Activated T-cell treated with anti-CD3 and anti-CD28 coated beads, Interleukin-2, amount 50 U/mL, for 1 hour (primary cell): Measurements from ENCODE around the gene SAMD4B.
"Not testable (repeated sequence)": the region's sequence is repeated elsewhere in the genome, so short reads cannot be mapped to it uniquely, and the experiment has no call there.

Experiments used
- DNase-seq: peaks from one replicate; pipeline ENCODE4 v3.0.0-alpha.2; 2020

Gene SAMD4B

GRCh38 chr19:39372047-39372802 lies 30.0 kb downstream of the SAMD4B start:
- no peak for DNase-seq

GRCh38 chr19:39372941-39373340 lies 30.7 kb downstream of the SAMD4B start:
- no peak for DNase-seq

GRCh38 chr19:39375929-39376328 lies 33.7 kb downstream of the SAMD4B start:
- DNase-seq, result no peak

GRCh38 chr19:39377373-39378362 lies 35.4 kb downstream of the SAMD4B start:
- DNase-seq, result no peak

GRCh38 chr19:39379366-39379765 lies 37.1 kb downstream of the SAMD4B start:
- not testable (repeated sequence) for DNase-seq

GRCh38 chr19:39379865-39380396 lies 37.7 kb downstream of the SAMD4B start:
- no peak for DNase-seq

- DNase-seq, result no peak
Measured at GRCh38 chr19:39380521-39381502, 38.6 kb downstream of the SAMD4B start.

GRCh38 chr19:39381910-39382611 lies 39.8 kb downstream of the SAMD4B start:
- DNase-seq, result no peak

- DNase-seq, result no peak
Measured at GRCh38 chr19:39382991-39383828, 41.0 kb downstream of the SAMD4B start.

GRCh38 chr19:39384839-39385568 lies 42.8 kb downstream of the SAMD4B start:
- no peak for DNase-seq

- no peak for DNase-seq
Measured at GRCh38 chr19:39385629-39386411, 43.6 kb downstream of the SAMD4B start.

GRCh38 chr19:39386557-39386956 lies 44.3 kb downstream of the SAMD4B start:
- DNase-seq, result no peak

GRCh38 chr19:39388657-39389056 lies 46.4 kb downstream of the SAMD4B start:
- no peak for DNase-seq

- DNase-seq, result no peak
Measured at GRCh38 chr19:39389631-39390414, 47.6 kb downstream of the SAMD4B start.

GRCh38 chr19:39390451-39390750 lies 48.2 kb downstream of the SAMD4B start:
- no peak for DNase-seq

- peak; percentile 90 for DNase-seq
Measured at GRCh38 chr19:39390751-39391437, 48.7 kb downstream of the SAMD4B start, which contains the start of the genes MED29 and PAF1. TSS of gene MED29 (plus strand) at chr19:39391378. CDS start at chr19:39391423, 45 bp downstream. TSS of gene PAF1 (minus strand) at chr19:39391106. CDS start at chr19:39390864, 242 bp downstream.
